SK-N-SH (cell line): ENCODE data around the gene CDX1. TPM values are rescaled to one million over a fixed set of nuclear protein-coding genes. Genes with fewer than 3 reads are reported as not detected.

Experiments
- CTCF ChIA-PET: fragments of 300-600, 350-600 bp; formaldehyde crosslinking; extraction: SDS; loops from one replicate; lab custom pipeline; 2021; lab: Yijun Ruan, JAX
- POLR2A ChIA-PET: fragments of 350-600 bp; sonication (Branson Sonifier 250); formaldehyde crosslinking; extraction: SDS; loops from one replicate; lab custom pipeline; 2020; ENCODE audit warnings: antibody characterized with exemption, inconsistent platforms; lab: Yijun Ruan, JAX
- DNase-seq: peaks from one replicate; pipeline ENCODE4 v3.0.0; 2012
- H2AFZ ChIP-seq: fragments of 200-600 bp; sonication (generic); 2 replicates; pipeline ENCODE4 v1.8.1; 2016; ENCODE audit warnings: antibody characterized with exemption, mild to moderate bottlenecking, low read depth
- H3F3A ChIP-seq: fragments of 200-600 bp; sonication (generic); replicated peaks from 2 replicates; pipeline ENCODE3; 2016; ENCODE audit warnings: antibody characterized with exemption, mild to moderate bottlenecking; ENCODE audit not compliant: insufficient read depth
- H3K27ac ChIP-seq, 2 experiments: fragments of 200-500 bp in 1 of 2; fragments of 200-600 bp in 1 of 2; sonication (Bioruptor generic) in 1 of 2; sonication (generic), shearing (Covaris generic) in 1 of 2; 2 replicates each; pipeline versions ENCODE4 v1.5.1 to v1.6.1; 2014 to 2016; ENCODE audit warnings: low read depth in 2 of 2, inconsistent platforms in 1 of 2, low read length in 1 of 2, mild to moderate bottlenecking in 1 of 2, mixed read lengths in 1 of 2
- H3K27me3 ChIP-seq: fragments of 200-600 bp; sonication (generic), shearing (Covaris generic); 2 replicates; pipeline ENCODE4 v1.6.1; 2016; ENCODE audit warnings: mixed run types; ENCODE audit not compliant: insufficient read depth
- H3K36me3 ChIP-seq, 2 experiments: fragments of 200-500 bp in 1 of 2; fragments of 200-600 bp in 1 of 2; sonication (Bioruptor generic) in 1 of 2; sonication (generic) in 1 of 2; replicated peaks in 1 of 2; 2 replicates each; pipeline versions ENCODE3 to v1.5.1; 2014 to 2016; ENCODE audit warnings: low read length in 1 of 2, mild to moderate bottlenecking in 1 of 2; ENCODE audit not compliant: insufficient read depth in 2 of 2, control insufficient read depth in 1 of 2
- H3K4me1 ChIP-seq, 2 experiments: fragments of 200-500 bp in 1 of 2; fragments of 200-600 bp in 1 of 2; sonication (Bioruptor generic) in 1 of 2; sonication (generic), shearing (Covaris generic) in 1 of 2; 2 replicates each; pipeline versions ENCODE4 v1.5.1 to v1.6.1; 2014 to 2016; ENCODE audit warnings: low read depth in 1 of 2, low read length in 1 of 2, mixed run types in 1 of 2; ENCODE audit not compliant: insufficient read depth in 2 of 2, control insufficient read depth in 1 of 2
- H3K4me2 ChIP-seq: fragments of 200-600 bp; sonication (generic), shearing (Covaris generic); 2 replicates; pipeline ENCODE4 v1.6.1; 2017; ENCODE audit warnings: mixed run types
- H3K4me3 ChIP-seq, 2 experiments: fragments of 200-500 bp in 1 of 2; fragments of 200-600 bp in 1 of 2; sonication (Bioruptor generic) in 1 of 2; sonication (generic), shearing (Covaris generic) in 1 of 2; 2 replicates each; pipeline versions ENCODE4 v1.5.1 to v1.8.1; 2014 to 2016; ENCODE audit warnings: low read depth in 2 of 2, inconsistent platforms in 1 of 2, low read length in 1 of 2, mild to moderate bottlenecking in 1 of 2, mixed read lengths in 1 of 2, moderate library complexity in 1 of 2
- H3K79me2 ChIP-seq: fragments of 200-600 bp; sonication (generic); 2 replicates; pipeline ENCODE4 v1.8.1; 2017; ENCODE audit warnings: mild to moderate bottlenecking; ENCODE audit not compliant: insufficient read depth
- H3K9ac ChIP-seq: fragments of 200-600 bp; sonication (generic); 2 replicates; pipeline ENCODE4 v1.6.1; 2017; ENCODE audit warnings: mixed run types
- H3K9me2 ChIP-seq: fragments of 200-600 bp; sonication (generic); 2 replicates; pipeline ENCODE4 v1.6.1; 2017; ENCODE audit warnings: mixed run types
- H3K9me3 ChIP-seq: fragments of 200-600 bp; sonication (generic); 2 replicates; pipeline ENCODE4 v1.6.1; 2017; ENCODE audit warnings: mixed run types, mild to moderate bottlenecking, moderate library complexity
- H4K20me1 ChIP-seq: fragments of 200-600 bp; sonication (generic); 2 replicates; pipeline ENCODE4 v1.6.1; 2017; ENCODE audit warnings: mild to moderate bottlenecking, mixed run types; ENCODE audit not compliant: insufficient read depth
- CHD2 ChIP-seq: fragments of 150-350 bp; IDR thresholded peaks from 2 replicates; pipeline ENCODE4 v1.6.1; 2018; ENCODE audit warnings: low read length; ENCODE audit not compliant: partially characterized antibody
- ELF1 ChIP-seq: IDR thresholded peaks from 2 replicates; pipeline ENCODE4 v1.4.0; 2012
- EP300 ChIP-seq, 2 experiments: IDR thresholded peaks; 2 replicates each; pipeline versions ENCODE4 v1.4.0 to v1.6.1; 2012; ENCODE audit warnings: borderline replicate concordance in 1 of 2, low read depth in 1 of 2, low read length in 1 of 2
- FOSL2 ChIP-seq: IDR thresholded peaks from 2 replicates; pipeline ENCODE4 v1.4.0; 2012; ENCODE audit warnings: low read depth, mild to moderate bottlenecking, moderate library complexity, borderline replicate concordance
- FOXJ3 ChIP-seq: sonication (generic); formaldehyde crosslinking; IDR thresholded peaks from 2 replicates; pipeline ENCODE4 v1.5.1; 2020; ENCODE audit warnings: mild to moderate bottlenecking, missing genetic modification reagents
- FOXM1 ChIP-seq: IDR thresholded peaks from 2 replicates; pipeline ENCODE4 v1.4.0; 2012; ENCODE audit warnings: low read depth, mild to moderate bottlenecking
- GATA2 ChIP-seq: sonication (generic); formaldehyde crosslinking; IDR thresholded peaks from 2 replicates; pipeline ENCODE4 v1.5.0; 2020; ENCODE audit warnings: mild to moderate bottlenecking, missing genetic modification reagents
- IRF3 ChIP-seq: fragments of 150-350 bp; IDR thresholded peaks from 2 replicates; pipeline ENCODE4 v1.6.1; 2016; ENCODE audit warnings: mild to moderate bottlenecking, low read depth, low read length
- JUND ChIP-seq: IDR thresholded peaks from 2 replicates; pipeline ENCODE4 v1.4.0; 2012
- MAX ChIP-seq: IDR thresholded peaks from 2 replicates; pipeline ENCODE4 v1.4.0; 2012; ENCODE audit warnings: low read depth
- MEF2A ChIP-seq: IDR thresholded peaks from 2 replicates; pipeline ENCODE4 v1.4.0; 2012; ENCODE audit warnings: low read depth, borderline replicate concordance
- MXI1 ChIP-seq: IDR thresholded peaks from 2 replicates; pipeline ENCODE4 v1.6.1; 2012; ENCODE audit warnings: mild to moderate bottlenecking, low read depth, low read length, improper control_type of control experiment
- NRF1 ChIP-seq: IDR thresholded peaks from 2 replicates; pipeline ENCODE4 v1.6.1; 2012; ENCODE audit warnings: low read depth, mild to moderate bottlenecking, low read length
- POLR2AphosphoS5 ChIP-seq: IDR thresholded peaks from 2 replicates; pipeline ENCODE4 v1.6.1; 2012; ENCODE audit warnings: low read depth, low read length
- RAD21 ChIP-seq: IDR thresholded peaks from 2 replicates; pipeline ENCODE4 v1.6.1; 2012; ENCODE audit warnings: mild to moderate bottlenecking, low read length
- RCOR1 ChIP-seq: fragments of 150-350 bp; IDR thresholded peaks from 2 replicates; pipeline ENCODE4 v1.6.1; 2017; ENCODE audit warnings: antibody characterized with exemption, low read length
- REST ChIP-seq: IDR thresholded peaks from 2 replicates; pipeline ENCODE4 v1.6.1; 2012; ENCODE audit warnings: mild to moderate bottlenecking, low read depth, low read length, moderate library complexity
- RXRA ChIP-seq: IDR thresholded peaks from 2 replicates; pipeline ENCODE4 v1.4.0; 2012; ENCODE audit warnings: low read depth, mild to moderate bottlenecking, borderline replicate concordance
- SIN3A ChIP-seq: IDR thresholded peaks from 2 replicates; pipeline ENCODE4 v1.6.1; 2012; ENCODE audit warnings: low read depth, mild to moderate bottlenecking, low read length, moderate library complexity, borderline replicate concordance
- SMC3 ChIP-seq: IDR thresholded peaks from 2 replicates; pipeline ENCODE4 v1.6.1; 2012; ENCODE audit warnings: low read depth, low read length, improper control_type of control experiment
- TAF1 ChIP-seq: IDR thresholded peaks from 2 replicates; pipeline ENCODE4 v1.6.1; 2012; ENCODE audit warnings: low read depth, mild to moderate bottlenecking, low read length, moderate library complexity, borderline replicate concordance
- TCF12 ChIP-seq: IDR thresholded peaks from 2 replicates; pipeline ENCODE4 v1.4.0; 2012
- YY1 ChIP-seq: IDR thresholded peaks from 2 replicates; pipeline ENCODE4 v1.4.0; 2012; ENCODE audit warnings: low read depth, mild to moderate bottlenecking
- WGBS: methylation state at CpG from one replicate; pipeline ENCODE4 v1.1.6; 2017; ENCODE audit warnings: low lambda C conversion rate; 5-methylcytosine and 5-hydroxymethylcytosine counted together
- polyA plus RNA-seq, 3 experiments: library from polyadenylated mRNA; depleted of rRNA; stranded (reverse); fragments of >200 nt; gene quantifications; 2 replicates each; pipeline ENCODE4 v1.2.3, GENCODE V29; 2012
- TF ChIP-seq, protein P1 (sequence below): IDR thresholded peaks from 2 replicates; pipeline ENCODE4; 2012
- TF ChIP-seq, protein P2 (sequence below): IDR thresholded peaks from 2 replicates; pipeline ENCODE4 v1.4.0; 2012; ENCODE audit warnings: low read depth, borderline replicate concordance

CDX1 gene
- polyA plus RNA-seq, 1 of the 3 experiments (the other 2 are of a cell fraction): 0.23 TPM

DNA sequence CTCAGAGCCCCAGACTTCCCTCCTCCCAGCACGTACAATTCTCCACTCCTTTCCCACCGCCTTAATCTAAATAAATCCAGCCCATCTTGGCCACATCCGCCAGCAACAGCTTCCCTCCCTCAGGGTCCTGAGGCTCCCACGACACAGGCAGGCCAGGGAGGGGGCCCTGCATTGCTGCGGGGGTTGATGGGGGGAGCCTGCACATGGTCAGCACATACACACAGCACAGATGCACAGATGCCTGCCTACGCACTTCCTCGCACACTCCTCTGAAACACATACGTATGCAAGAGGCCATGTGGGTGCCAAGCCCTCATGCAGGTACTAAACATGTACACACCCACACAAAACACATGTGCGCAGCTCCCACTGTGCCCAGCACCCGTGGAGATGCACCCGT, 25.7 kb upstream of the CDX1 start:
- Histone ChIP-seq H3K36me3 (peaks cover 0 to 7% of the 10 kb centered on the region in 2 experiments), H3K79me2 (peaks cover 50% of the 10 kb centered on the region), H3K4me1 (peaks cover 78 to 95% of the 10 kb centered on the region in 2 experiments), H3K9me2 (no peaks in the 10 kb centered on the region), H3F3A (peaks cover 41% of the 10 kb centered on the region), H3K9me3 (no peaks in the 10 kb centered on the region), H3K4me3 (no peak overlapping the region), H3K27ac (peak overlapping the region; percentile 92 to 99), H3K27me3 (no peaks in the 10 kb centered on the region), H4K20me1 (no peaks in the 10 kb centered on the region), H3K4me2 (peak overlapping the region; percentile 74; the same call in 1 of the 2 replicates), H2AFZ (no peak overlapping the region), H3K9ac (no peak overlapping the region)
- peak; percentile 82 for DNase-seq
- CTCF ChIA-PET: interaction anchor here (0.8 to 2.7 kb wide), 9 partner anchors 10 to 77 kb away, joined by 3 to 9 read pairs (median 4); partner anchors contain the start of gene PDGFRB
- POLR2A ChIA-PET: interaction anchor here (1.0 kb wide), 1 partner anchor 12 kb away, joined by 6 read pairs; no protein-coding TSS in a partner anchor
- TF ChIP-seq GATA2 (CRISPR knock-in tag) (peak; percentile 69), FOXJ3 (CRISPR knock-in tag) (peak; percentile 90), RXRA (no peak), TAF1 (no peak), FOXM1 (no peak), MEF2A (no peak), SIN3A (no peak), RCOR1 (peak; percentile 43; the same call in 1 of the 2 replicates), RAD21 (peak; percentile 36; the same call in 1 of the 2 replicates), NRF1 (no peak), TCF12 (no peak), MXI1 (peak; percentile 92; the same call in 1 of the 2 replicates), EP300 (IDR thresholded peaks at IDR 0.05; ENCODE audit: borderline replicate concordance in 1 of 2, low read depth in 1 of 2, low read length in 1 of 2) (peak in 1 of 2 experiments; percentile 85; a peak in 2 of 4 replicates), MAX (no peak), REST (no peak), FOSL2 (no peak), IRF3 (no peak), JUND (no peak), ELF1 (no peak), SMC3 (no peak), POLR2AphosphoS5 (no peak), CHD2 (no peak), YY1 (no peak)
- TF ChIP-seq, protein P1, sequence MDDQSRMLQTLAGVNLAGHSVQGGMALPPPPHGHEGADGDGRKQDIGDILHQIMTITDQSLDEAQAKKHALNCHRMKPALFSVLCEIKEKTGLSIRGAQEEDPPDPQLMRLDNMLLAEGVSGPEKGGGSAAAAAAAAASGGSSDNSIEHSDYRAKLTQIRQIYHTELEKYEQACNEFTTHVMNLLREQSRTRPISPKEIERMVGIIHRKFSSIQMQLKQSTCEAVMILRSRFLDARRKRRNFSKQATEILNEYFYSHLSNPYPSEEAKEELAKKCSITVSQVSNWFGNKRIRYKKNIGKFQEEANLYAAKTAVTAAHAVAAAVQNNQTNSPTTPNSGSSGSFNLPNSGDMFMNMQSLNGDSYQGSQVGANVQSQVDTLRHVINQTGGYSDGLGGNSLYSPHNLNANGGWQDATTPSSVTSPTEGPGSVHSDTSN: no peak
- TF ChIP-seq, protein P2, sequence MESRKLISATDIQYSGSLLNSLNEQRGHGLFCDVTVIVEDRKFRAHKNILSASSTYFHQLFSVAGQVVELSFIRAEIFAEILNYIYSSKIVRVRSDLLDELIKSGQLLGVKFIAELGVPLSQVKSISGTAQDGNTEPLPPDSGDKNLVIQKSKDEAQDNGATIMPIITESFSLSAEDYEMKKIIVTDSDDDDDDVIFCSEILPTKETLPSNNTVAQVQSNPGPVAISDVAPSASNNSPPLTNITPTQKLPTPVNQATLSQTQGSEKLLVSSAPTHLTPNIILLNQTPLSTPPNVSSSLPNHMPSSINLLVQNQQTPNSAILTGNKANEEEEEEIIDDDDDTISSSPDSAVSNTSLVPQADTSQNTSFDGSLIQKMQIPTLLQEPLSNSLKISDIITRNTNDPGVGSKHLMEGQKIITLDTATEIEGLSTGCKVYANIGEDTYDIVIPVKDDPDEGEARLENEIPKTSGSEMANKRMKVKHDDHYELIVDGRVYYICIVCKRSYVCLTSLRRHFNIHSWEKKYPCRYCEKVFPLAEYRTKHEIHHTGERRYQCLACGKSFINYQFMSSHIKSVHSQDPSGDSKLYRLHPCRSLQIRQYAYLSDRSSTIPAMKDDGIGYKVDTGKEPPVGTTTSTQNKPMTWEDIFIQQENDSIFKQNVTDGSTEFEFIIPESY: no peak
- 55% methylated on average over 11 of the region's 11 CpGs for whole genome bisulfite sequencing
